Adrenal gland (tissue), 5 donors: ENCODE results near the gene KCNH5.

Source experiments
- POLR2A ChIP-seq, 2 donors: fragments of 450-650 bp; IDR thresholded peaks; one replicate each; pipeline ENCODE4 v1.6.1; 2017; ENCODE audit warnings: antibody characterized with exemption in 2 of 2, mild to moderate bottlenecking in 2 of 2, moderate library complexity in 1 of 2
- TF ChIP-seq, protein P1 (sequence below), 6 experiments: fragments of 450-650 bp in 4 of 6; fragments of 200-600 bp in 2 of 6; sonication (generic) in 1 of 6; IDR thresholded peaks; 1 replicate in 5 of 6; 2 replicates in 1 of 6; pipeline versions ENCODE4 v1.5.1 to v1.8.0; 2016 to 2021; ENCODE audit warnings: antibody characterized with exemption in 6 of 6, mild to moderate bottlenecking in 2 of 6, moderate library complexity in 1 of 6
- donor health status: DM: no; HTN: no; CAD: no.

GRCh38 chr14:62655166-62655565 lies 390.1 kb downstream of the KCNH5 start:
- TF ChIP-seq, protein P1, sequence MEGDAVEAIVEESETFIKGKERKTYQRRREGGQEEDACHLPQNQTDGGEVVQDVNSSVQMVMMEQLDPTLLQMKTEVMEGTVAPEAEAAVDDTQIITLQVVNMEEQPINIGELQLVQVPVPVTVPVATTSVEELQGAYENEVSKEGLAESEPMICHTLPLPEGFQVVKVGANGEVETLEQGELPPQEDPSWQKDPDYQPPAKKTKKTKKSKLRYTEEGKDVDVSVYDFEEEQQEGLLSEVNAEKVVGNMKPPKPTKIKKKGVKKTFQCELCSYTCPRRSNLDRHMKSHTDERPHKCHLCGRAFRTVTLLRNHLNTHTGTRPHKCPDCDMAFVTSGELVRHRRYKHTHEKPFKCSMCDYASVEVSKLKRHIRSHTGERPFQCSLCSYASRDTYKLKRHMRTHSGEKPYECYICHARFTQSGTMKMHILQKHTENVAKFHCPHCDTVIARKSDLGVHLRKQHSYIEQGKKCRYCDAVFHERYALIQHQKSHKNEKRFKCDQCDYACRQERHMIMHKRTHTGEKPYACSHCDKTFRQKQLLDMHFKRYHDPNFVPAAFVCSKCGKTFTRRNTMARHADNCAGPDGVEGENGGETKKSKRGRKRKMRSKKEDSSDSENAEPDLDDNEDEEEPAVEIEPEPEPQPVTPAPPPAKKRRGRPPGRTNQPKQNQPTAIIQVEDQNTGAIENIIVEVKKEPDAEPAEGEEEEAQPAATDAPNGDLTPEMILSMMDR (IDR thresholded peaks at IDR 0.05) = no peak
- no peak for TF ChIP-seq POLR2A (IDR thresholded peaks at IDR 0.05)
